ENCODE measurements around the gene MGLL. TPM values are rescaled to one million over a fixed set of nuclear protein-coding genes. Genes with fewer than 3 reads are reported as not detected.
"Not testable (repeated sequence)": the region's sequence is repeated elsewhere in the genome, so short reads cannot be mapped to it uniquely, and the experiment has no call there.

Gene MGLL
- total RNA-seq, 1 experiment from 2014 or later: 2.0 TPM

- DNase-seq (ENCODE audit: extremely low read depth, low read depth): no peak
Observed at GRCh38 chr3:127712881-127713771, 109.2 kb downstream of the MGLL start.

DNA sequence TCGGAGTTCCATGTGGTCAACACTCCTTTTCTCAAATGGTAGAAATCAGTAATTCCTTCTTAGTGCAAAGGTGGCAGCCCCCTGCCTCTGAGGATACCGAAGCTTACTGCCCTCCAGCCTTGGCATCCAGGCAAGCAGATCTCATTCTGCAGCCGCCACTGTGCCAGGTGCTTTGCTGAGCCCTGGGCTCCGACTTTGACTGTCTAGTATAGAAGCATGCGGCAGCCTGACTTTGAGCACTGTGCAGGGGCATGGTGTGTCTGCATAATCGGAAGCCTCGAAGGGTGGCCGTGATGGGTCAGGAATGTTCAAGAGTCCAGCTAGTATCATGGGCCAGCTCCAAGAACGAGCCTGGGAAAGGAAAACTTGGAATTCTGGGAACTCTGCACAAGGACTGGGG is 109.9 kb downstream of the MGLL start:
- no peak for DNase-seq (ENCODE audit: extremely low read depth, low read depth)

- DNase-seq (ENCODE audit: extremely low read depth, low read depth): no peak
Observed at GRCh38 chr3:127711896-127712295, 110.4 kb downstream of the MGLL start.

DNA sequence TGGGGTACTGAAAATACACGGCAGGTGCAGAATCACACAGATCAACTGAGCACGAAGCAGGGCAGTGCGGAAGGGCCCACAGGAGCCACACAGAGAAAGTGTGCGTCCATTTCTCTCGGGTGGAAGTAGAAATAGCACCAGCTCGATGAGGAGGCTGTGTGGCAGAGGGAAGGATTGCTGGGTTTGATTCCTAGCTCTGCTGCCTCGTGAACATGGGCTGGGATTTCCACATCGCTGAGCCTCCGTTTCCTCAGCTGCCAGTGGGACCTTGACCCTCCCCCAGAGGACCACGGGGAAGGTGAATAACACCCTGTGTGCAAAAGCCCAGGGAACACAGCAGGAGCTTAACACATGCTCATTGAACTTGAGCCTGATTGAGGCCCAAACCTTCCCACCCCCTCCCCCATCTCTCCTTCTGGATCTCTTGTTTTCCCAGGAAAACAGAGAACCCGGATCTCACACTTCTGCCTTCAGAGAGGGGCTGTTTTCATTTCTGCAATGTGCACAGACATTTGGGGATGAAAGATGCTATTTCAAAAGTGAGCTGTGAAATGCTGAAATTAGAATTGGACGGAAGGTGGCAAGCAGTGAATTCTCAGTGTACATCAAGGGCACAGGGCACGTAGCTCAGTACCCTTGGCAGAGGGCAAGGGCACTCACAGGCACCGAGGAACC is 111.2 kb downstream of the MGLL start:
- no peak for DNase-seq (ENCODE audit: extremely low read depth, low read depth)

DNA sequence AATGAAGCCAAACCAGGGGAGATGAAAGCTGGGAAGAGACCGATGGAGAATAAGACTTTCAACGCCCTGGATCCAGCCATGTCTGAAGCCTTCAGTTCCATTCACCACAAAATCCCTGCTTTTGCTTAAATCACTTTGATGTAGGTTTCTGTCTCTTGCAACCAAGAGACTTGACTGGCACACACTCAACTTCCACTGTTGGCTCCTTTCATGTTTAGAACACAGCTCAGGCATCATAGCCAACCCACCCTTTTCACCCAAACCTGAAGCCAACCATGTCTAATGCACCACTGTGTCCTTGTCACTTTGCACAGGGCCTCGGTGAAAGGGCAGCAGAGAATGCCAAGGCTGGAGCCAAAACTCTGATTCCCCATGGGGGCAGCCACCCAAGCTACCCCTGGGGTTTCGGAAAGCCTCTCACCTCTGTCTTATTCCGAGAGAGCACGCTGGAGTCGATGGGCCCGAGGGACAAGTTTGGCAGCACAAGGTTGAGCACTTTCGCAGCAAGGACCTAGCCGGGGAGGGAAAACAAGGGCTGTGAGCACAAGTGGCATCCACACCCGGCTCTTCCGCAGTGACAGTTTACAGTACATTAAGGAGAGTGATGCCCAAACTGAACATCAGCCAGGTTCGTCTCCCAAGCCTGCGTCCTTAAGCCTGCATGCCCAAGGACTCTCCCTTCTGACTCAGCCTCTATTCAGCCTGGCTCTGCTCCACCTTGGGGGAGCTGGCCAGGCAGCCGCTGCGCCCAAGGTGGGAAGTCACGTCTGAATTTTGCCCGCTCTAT is 112.0 kb downstream of the MGLL start:
- DNase-seq (ENCODE audit: extremely low read depth, low read depth): no peak

DNA sequence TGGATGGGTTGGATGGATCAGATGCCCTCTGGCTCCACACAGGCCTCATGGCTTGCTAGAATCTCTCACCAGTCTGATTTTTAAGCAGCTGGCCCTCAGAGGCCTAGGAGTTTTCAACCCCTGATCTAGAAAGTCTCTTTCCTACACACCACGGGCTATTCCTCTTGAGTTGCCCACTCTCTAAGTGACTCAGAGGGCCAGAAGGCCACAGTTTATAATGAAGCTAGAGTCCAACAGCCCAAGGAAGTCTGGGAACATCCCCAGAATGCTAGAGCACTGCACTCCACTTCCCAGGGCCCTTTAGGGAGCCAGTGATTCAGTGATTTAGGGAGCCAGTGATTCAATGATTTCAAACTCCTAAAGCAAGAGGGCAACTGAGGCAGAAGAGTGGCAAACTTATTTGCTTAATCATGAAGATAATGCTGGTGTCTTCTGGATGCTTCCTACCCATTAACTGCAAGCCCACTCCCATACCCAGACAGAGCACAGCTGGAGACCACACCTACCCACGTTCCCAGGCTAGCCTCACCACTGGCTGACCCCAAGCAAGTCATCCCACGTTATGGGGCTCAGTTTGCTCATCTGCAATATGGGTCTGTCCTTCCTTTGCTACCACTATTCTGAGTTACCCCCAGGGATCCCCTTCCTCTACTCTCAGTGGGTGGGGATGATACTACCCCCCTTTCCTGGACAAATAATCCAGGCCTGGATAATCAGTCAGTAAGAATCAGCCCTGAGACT is 112.8 kb downstream of the MGLL start:
- no peak for DNase-seq (ENCODE audit: extremely low read depth, low read depth)

DNA sequence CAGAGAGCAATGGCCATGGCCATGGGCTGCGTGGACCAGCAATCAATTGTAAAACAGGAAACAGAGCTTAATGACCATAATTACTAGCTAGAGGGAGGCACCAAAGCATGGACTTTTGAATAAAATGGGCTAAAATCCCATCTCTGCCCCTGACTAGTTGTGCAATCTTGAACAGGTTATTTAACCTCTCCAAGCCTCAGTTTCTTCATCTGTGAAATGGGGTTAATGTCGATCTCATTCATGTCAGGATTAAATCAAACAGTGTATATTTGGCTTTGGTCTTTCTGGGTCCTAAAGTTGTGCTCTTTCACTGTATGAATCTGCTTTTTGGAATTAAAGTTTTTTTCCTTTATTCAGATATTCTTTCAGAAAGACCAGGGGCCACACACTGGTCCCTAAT is 113.5 kb downstream of the MGLL start:
- DNase-seq (ENCODE audit: extremely low read depth, low read depth): no peak

- DNase-seq (ENCODE audit: extremely low read depth, low read depth): no peak
Observed at GRCh38 chr3:127707851-127708411, 114.4 kb downstream of the MGLL start.

GRCh38 chr3:127706785-127707351 is 115.4 kb downstream of the MGLL start:
- no peak for DNase-seq (ENCODE audit: extremely low read depth, low read depth)

GRCh38 chr3:127706312-127706711 is 116.0 kb downstream of the MGLL start:
- DNase-seq (ENCODE audit: extremely low read depth, low read depth): no peak

DNA sequence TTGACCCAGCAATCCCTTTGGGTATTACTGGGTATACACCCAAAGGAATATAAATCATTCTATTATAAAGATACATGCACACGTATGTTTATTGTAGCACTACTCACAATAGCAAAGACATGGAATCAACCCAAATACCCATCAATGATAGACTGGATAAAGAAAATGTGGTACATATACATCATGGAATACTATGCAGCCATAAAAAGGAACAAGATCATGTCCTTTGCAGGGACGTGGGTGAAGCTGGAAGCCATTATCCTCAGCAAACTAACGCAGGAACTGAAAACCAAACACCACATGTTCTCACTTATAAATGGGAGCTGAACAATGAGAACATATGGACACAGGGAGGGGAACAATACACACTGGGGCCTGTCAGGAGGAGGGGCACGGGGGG is 117.5 kb downstream of the MGLL start:
- DNase-seq (ENCODE audit: extremely low read depth, low read depth): not testable (repeated sequence)

- no peak for DNase-seq (ENCODE audit: extremely low read depth, low read depth)
Observed at GRCh38 chr3:127702151-127702578, 120.2 kb downstream of the MGLL start.

GRCh38 chr3:127701280-127701911 is 120.9 kb downstream of the MGLL start:
- no peak for DNase-seq (ENCODE audit: extremely low read depth, low read depth)

GRCh38 chr3:127700406-127700805 is 121.9 kb downstream of the MGLL start:
- no peak for DNase-seq (ENCODE audit: extremely low read depth, low read depth)

- no peak for DNase-seq (ENCODE audit: extremely low read depth, low read depth)
Observed at GRCh38 chr3:127699416-127700300, 122.7 kb downstream of the MGLL start.

DNA sequence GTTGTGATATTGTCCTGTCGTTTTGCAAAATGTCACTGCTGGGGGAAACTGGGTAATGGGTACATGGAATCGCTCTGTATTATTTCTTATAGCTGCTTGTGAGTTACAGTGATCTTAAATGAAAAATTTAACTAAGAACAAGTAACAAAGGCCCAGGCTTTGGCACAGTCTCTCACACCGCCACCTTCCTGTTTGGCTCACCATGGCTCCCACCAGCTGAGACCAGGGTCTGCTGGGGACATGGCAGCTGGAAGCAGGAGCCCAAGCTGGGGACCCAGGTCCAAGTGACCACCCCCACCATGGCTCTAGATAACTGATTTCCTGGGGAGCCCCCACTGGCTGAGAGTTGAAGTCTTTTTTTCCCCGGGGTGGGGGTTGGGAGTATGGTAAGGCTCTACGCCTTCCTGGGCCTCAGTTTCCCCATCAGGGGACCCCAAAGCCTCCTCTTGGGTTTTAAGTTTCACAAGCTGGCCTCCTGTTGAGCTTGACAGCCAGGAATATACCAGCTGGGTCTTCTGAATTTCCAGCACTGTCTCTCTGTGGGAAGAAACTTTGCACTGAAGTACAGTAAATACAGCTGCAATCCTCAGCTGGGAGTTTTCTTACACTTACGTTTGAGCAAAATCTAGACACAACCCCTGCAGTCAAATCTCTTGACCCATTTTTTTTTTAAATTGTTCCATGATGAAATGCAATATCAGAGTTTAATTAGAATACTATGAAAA is 123.5 kb downstream of the MGLL start:
- DNase-seq (ENCODE audit: extremely low read depth, low read depth): no peak

- DNase-seq (ENCODE audit: extremely low read depth, low read depth): no peak
Observed at GRCh38 chr3:127698286-127698685, 124.0 kb downstream of the MGLL start.
